Measurements from ENCODE around the gene ATAD1.

The ATAD1 gene

GRCh38 chr10:87763086-87763861 lies 54.8 kb downstream of the ATAD1 start:
- DNase-seq (ENCODE audit: low read depth, low spot score), result no peak
- TF ChIP-seq CTCF (IDR thresholded peaks at IDR 0.05; ENCODE audit: low read depth, low read length), result no peak
- no peak overlapping the region for H3K4me3 ChIP-seq (ENCODE audit: low read depth, low read length)
- in situ Hi-C loops (cut with HindIII; ENCODE audit: low sequenced_read_pairs), result no loop called here

DNA sequence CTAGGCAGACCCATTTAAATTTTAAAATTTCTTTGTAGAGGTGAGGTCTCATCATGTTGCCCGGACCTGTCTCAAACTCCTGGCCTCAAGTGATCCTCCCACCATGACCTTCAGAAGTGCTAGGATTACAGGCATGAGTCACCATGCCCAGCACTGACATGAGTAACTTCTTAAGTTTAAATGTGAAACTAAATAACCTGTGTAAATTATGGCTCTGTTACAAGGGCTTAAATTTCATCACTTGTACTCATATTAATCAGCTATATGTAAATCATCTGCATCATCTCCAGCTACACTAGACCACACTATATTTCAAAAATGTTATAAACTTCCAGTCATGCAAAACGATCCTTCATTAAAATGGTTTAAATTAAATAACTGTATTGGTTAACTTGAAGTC lies 56.1 kb downstream of the ATAD1 start:
- H3K4me3 ChIP-seq (ENCODE audit: low read depth, low read length), result no peak overlapping the region
- in situ Hi-C loops (cut with HindIII; ENCODE audit: low sequenced_read_pairs), result no loop called here
- DNase-seq (ENCODE audit: low read depth, low spot score), result peak; percentile 69
- no peak for TF ChIP-seq CTCF (IDR thresholded peaks at IDR 0.05; ENCODE audit: low read depth, low read length)

GRCh38 chr10:87761153-87761552 lies 56.9 kb downstream of the ATAD1 start:
- no peak overlapping the region for H3K4me3 ChIP-seq (ENCODE audit: low read depth, low read length)
- no peak for TF ChIP-seq CTCF (IDR thresholded peaks at IDR 0.05; ENCODE audit: low read depth, low read length)
- DNase-seq (ENCODE audit: low read depth, low spot score), result no peak
- in situ Hi-C loops (cut with HindIII; ENCODE audit: low sequenced_read_pairs), result no loop called here

DNA sequence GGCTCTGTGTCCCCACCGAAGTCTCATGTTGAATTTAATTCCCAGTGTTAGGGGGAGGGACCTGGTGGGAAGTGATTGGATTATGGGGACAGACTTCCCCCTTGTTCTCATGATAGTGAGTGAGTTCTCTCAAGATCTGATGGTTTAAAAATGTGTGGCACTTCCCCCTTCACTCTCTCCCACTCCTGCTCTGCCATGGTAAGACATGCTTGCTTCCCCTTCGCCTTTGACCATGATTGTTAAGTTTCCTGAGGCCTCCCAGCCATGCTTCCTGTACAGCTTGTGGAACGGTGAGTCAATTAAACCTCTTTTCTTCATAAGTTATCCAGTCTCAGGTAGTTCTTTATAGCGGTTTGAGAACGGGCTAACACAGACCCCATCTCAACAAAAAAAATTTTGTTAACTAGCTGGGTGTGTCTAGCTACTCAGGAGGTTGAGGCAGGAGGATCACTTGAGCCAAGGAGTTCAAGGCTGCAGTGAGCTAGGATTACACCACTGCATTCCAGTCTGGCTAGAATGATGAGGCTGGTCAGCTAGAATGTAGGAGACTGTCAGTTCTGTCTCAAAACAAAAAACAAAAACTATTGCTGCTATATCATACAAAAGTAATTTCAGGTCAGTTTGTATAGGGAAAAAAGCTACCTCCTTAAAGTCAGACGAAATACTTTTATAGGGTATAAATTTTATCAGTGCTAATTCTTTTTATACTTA lies 57.7 kb downstream of the ATAD1 start:
- in situ Hi-C loops (cut with HindIII; ENCODE audit: low sequenced_read_pairs), result no loop called here
- no peak for DNase-seq (ENCODE audit: low read depth, low spot score)
- no peak for TF ChIP-seq CTCF (IDR thresholded peaks at IDR 0.05; ENCODE audit: low read depth, low read length)
- no peak overlapping the region for H3K4me3 ChIP-seq (ENCODE audit: low read depth, low read length)

DNA sequence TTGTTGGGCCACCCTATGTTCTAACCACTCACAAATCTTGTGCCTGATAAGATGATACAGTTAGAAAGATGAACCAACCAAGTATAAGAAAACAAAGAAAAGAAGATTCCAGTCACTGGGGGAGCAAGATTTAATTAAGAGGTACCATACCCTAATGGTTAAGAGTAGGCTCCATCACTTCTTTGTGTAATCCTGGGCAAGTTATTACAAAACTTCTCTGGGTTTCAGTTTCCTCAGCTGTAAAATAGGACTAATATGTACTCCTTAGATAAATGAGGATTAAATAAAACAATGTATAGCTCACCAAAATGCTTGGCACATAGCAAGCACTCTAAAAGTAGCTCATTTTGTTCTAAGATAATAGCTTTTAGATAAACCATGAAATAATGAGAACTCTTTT lies 58.5 kb downstream of the ATAD1 start:
- DNase-seq (ENCODE audit: low read depth, low spot score), result no peak
- no peak for TF ChIP-seq CTCF (IDR thresholded peaks at IDR 0.05; ENCODE audit: low read depth, low read length)
- in situ Hi-C loops (cut with HindIII; ENCODE audit: low sequenced_read_pairs), result no loop called here
- H3K4me3 ChIP-seq (ENCODE audit: low read depth, low read length), result no peak overlapping the region

DNA sequence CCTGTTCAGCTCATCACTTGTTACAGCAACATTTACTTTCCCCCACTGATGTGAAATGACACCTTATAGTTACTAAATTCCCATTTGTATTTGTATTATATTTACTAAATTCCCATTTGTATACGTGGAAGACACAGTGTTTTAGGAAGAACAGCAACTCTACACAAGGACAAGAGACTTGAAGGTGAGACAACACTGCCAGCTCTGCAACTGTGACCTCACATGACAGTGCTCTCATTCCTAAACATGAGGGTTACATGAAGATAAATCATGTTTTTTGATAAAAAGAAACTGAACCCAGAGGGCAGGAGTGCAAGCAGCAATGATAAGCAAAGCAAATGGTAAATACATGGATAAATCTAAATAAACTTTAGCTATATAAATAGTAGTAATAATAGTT lies 60.3 kb downstream of the ATAD1 start:
- no peak for DNase-seq (ENCODE audit: low read depth, low spot score)
- TF ChIP-seq CTCF (IDR thresholded peaks at IDR 0.05; ENCODE audit: low read depth, low read length), result no peak
- in situ Hi-C loops (cut with HindIII; ENCODE audit: low sequenced_read_pairs), result no loop called here
- H3K4me3 ChIP-seq (ENCODE audit: low read depth, low read length), result no peak overlapping the region

All from astrocyte of the spinal cord (primary cell).